T-cell (primary cell): ENCODE measurements around the gene KSR2. TPM values are rescaled to one million over a fixed set of nuclear protein-coding genes. Genes with fewer than 3 reads are reported as not detected.
"Not testable (repeated sequence)": the region's sequence is repeated elsewhere in the genome, so short reads cannot be mapped to it uniquely, and the experiment has no call there.

Source experiments
- ATAC-seq, 4 experiments: fragments of 200-7000 bp in 3 of 4; fragments of 150-1000 bp in 1 of 4; cut with Tn5 transposase; replicated peaks in 1 of 4; 1 replicate in 3 of 4; 2 replicates in 1 of 4; pipeline ENCODE4 v1.10.0; 2021; ENCODE audit warnings: moderate library complexity in 3 of 4, mild to moderate bottlenecking in 2 of 4, moderate number of reproducible peaks in 1 of 4
- CTCF ChIA-PET, 2 donors: fragments of 300-600 bp; sonication (Branson Sonifier 250); formaldehyde crosslinking; loops; one replicate each; lab custom pipeline; 2022; ENCODE audit warnings: antibody characterized with exemption in 2 of 2; lab: Charles Lee
- POLR2A ChIA-PET, 2 donors: fragments of 300-600 bp; sonication (Branson Sonifier 250); formaldehyde crosslinking; loops; one replicate each; lab custom pipeline; 2022; ENCODE audit warnings: antibody characterized with exemption in 2 of 2; lab: Charles Lee
- DNase-seq, 35 experiments: peaks; one replicate each; pipeline versions ENCODE4 v3.0.0 to v3.0.0-alpha.2; 2013 to 2023
- H3K27ac ChIP-seq: one replicate; pipeline ENCODE4 v1.5.1; 2013; ENCODE audit warnings: low read length
- H3K27me3 ChIP-seq, 2 experiments: replicated peaks in 1 of 2; 1 replicate in 1 of 2; 2 replicates in 1 of 2; pipeline versions ENCODE4 v1.6.1 to v1.7.0; 2013; ENCODE audit warnings: low read length in 1 of 2, mixed read lengths in 1 of 2; ENCODE audit not compliant: control insufficient read depth in 2 of 2, insufficient read depth in 2 of 2; ENCODE audit errors: extremely low read depth in 1 of 2
- H3K36me3 ChIP-seq, 2 donors: 1 replicate in 1 of 2; 2 replicates in 1 of 2; pipeline versions ENCODE4 v1.6.1 to v1.7.0; 2013; ENCODE audit warnings: low read length in 1 of 2; ENCODE audit not compliant: control insufficient read depth in 2 of 2, insufficient read depth in 1 of 2; ENCODE audit errors: extremely low read depth in 1 of 2
- H3K4me1 ChIP-seq, 2 experiments: 1 replicate in 1 of 2; 2 replicates in 1 of 2; pipeline versions ENCODE4 v1.6.1 to v1.7.0; 2013; ENCODE audit warnings: low read length in 2 of 2, mixed read lengths in 1 of 2; ENCODE audit not compliant: insufficient read depth in 2 of 2, control insufficient read depth in 1 of 2; ENCODE audit errors: extremely low read depth in 1 of 2
- H3K4me3 ChIP-seq, 2 donors: 1 replicate in 1 of 2; 2 replicates in 1 of 2; pipeline versions ENCODE4 v1.5.1 to v1.7.0; 2013; ENCODE audit warnings: mild to moderate bottlenecking in 2 of 2, low read length in 1 of 2, moderate library complexity in 1 of 2; ENCODE audit not compliant: control insufficient read depth in 1 of 2; ENCODE audit errors: extremely low read depth in 1 of 2
- H3K9me3 ChIP-seq: 2 replicates; pipeline ENCODE4 v1.7.0; 2013
- H3K27ac Mint-ChIP-seq, 2 donors: one replicate each; pipeline ENCODE4 v1.8.0; 2020 to 2021; ENCODE audit warnings: mild to moderate bottlenecking in 2 of 2, mixed read lengths in 2 of 2
- H3K27me3 Mint-ChIP-seq, 2 donors: one replicate each; pipeline ENCODE4 v1.8.0; 2021 to 2022; ENCODE audit warnings: mixed read lengths in 2 of 2
- H3K36me3 Mint-ChIP-seq: one replicate; pipeline ENCODE4 v1.8.0; 2021; ENCODE audit warnings: mixed read lengths
- H3K4me1 Mint-ChIP-seq, 3 donors: one replicate each; pipeline ENCODE4 v1.8.0; 2020 to 2022; ENCODE audit warnings: mixed read lengths in 3 of 3, mild to moderate bottlenecking in 1 of 3
- H3K4me3 Mint-ChIP-seq, 3 donors: one replicate each; pipeline ENCODE4 v1.8.0; 2020 to 2022; ENCODE audit warnings: mild to moderate bottlenecking in 3 of 3, mixed read lengths in 3 of 3, moderate library complexity in 3 of 3
- H3K9me3 Mint-ChIP-seq, 3 donors: one replicate each; pipeline ENCODE4 v1.8.0; 2020 to 2022; ENCODE audit warnings: mixed read lengths in 3 of 3
- WGBS: methylation state at CpG from one replicate; pipeline ENCODE4 v1.1.5; 2013; ENCODE audit warnings: missing lambda C conversion rate; ENCODE audit not compliant: insufficient coverage; 5-methylcytosine and 5-hydroxymethylcytosine counted together
- total RNA-seq, 35 experiments: library from RNA in 6 of 35; stranded (reverse) in 6 of 35; fragments of 120-200 nt in 1 of 35; gene quantifications; one replicate each; pipeline versions ENCODE4 v1.2.1 to v1.2.4 and lab custom pipeline; 2013 to 2026

KSR2 gene
- total RNA-seq, 5 donors from 2014 or later (not counting 1 experiment from before 2014, with no cell fraction given) = 0.03 to 0.10 (median 0.06) TPM

- ChIA-PET POLR2A (no interaction called here), CTCF (no interaction called here)
- Histone ChIP-seq H3K27ac (no peak overlapping the region), H3K36me3 (no peaks in the 10 kb centered on the region), H3K4me1 (no peaks in the 10 kb centered on the region), H3K4me3 (no peak overlapping the region), H3K27me3 (peaks cover 0 to 6% of the 10 kb centered on the region in 2 experiments), H3K9me3 (no peaks in the 10 kb centered on the region)
- Mint-ChIP-seq H3K4me1 (no peaks in the 10 kb centered on the region), H3K4me3 (no peak overlapping the region), H3K9me3 (peaks cover 0 to 16% (median 16%) of the 10 kb centered on the region in 3 donors), H3K27me3 (peaks cover 0 to 14% of the 10 kb centered on the region in 2 donors), H3K27ac (no peak overlapping the region), H3K36me3 (no peaks in the 10 kb centered on the region)
- WGBS = 26% methylated on average over 2 of the region's 2 CpGs
- ATAC-seq (no peak), DNase-seq (no peak)
These were observed 339.3 kb downstream of the KSR2 start for GRCh38 chr12:117629454-117629853.

- H3K36me3 ChIP-seq, H3K4me1 Mint-ChIP-seq, H3K4me3 ChIP-seq, H3K9me3 ChIP-seq, H3K27ac ChIP-seq, CTCF ChIA-PET, H3K4me3 Mint-ChIP-seq, ATAC-seq, DNase-seq, H3K27ac Mint-ChIP-seq, H3K4me1 ChIP-seq, H3K36me3 Mint-ChIP-seq, H3K27me3 ChIP-seq, POLR2A ChIA-PET: not testable (repeated sequence)
- 76% methylated on average over 7 of the region's 7 CpGs for WGBS
- Mint-ChIP-seq H3K27me3 (peaks cover 0 to 14% of the 10 kb centered on the region in 2 donors), H3K9me3 (peaks cover 0 to 16% (median 11%) of the 10 kb centered on the region in 3 donors)
These were observed 340.1 kb downstream of the KSR2 start for GRCh38 chr12:117628711-117629110.

GRCh38 chr12:117622741-117623140 lies 346.0 kb downstream of the KSR2 start:
- ChIA-PET POLR2A (no interaction called here), CTCF (no interaction called here)
- no peaks in the 10 kb centered on the region for H3K36me3 Mint-ChIP-seq
- no peak overlapping the region for H3K4me3 Mint-ChIP-seq
- no peaks in the 10 kb centered on the region for H3K4me1 Mint-ChIP-seq
- Histone ChIP-seq H3K27me3 (no peaks in the 10 kb centered on the region), H3K27ac (no peak overlapping the region), H3K9me3 (no peaks in the 10 kb centered on the region), H3K4me1 (no peaks in the 10 kb centered on the region), H3K4me3 (no peak overlapping the region), H3K36me3 (no peaks in the 10 kb centered on the region)
- no peak overlapping the region for H3K27ac Mint-ChIP-seq
- ATAC-seq = no peak
- no CpG with 5 or more reads among the region's 1 CpG for WGBS
- DNase-seq = no peak
- H3K9me3 Mint-ChIP-seq = peaks cover 8 to 13% (median 12%) of the 10 kb centered on the region in 3 donors
- H3K27me3 Mint-ChIP-seq = peaks cover 0 to 3% of the 10 kb centered on the region in 2 donors

GRCh38 chr12:117622087-117622486 lies 346.7 kb downstream of the KSR2 start:
- Histone ChIP-seq H3K27me3 (no peaks in the 10 kb centered on the region), H3K9me3 (no peaks in the 10 kb centered on the region), H3K4me1 (no peaks in the 10 kb centered on the region), H3K27ac (no peak overlapping the region), H3K36me3 (no peaks in the 10 kb centered on the region), H3K4me3 (no peak overlapping the region)
- DNase-seq = no peak
- no peak overlapping the region for H3K27ac Mint-ChIP-seq
- H3K4me1 Mint-ChIP-seq = no peaks in the 10 kb centered on the region
- no peaks in the 10 kb centered on the region for H3K36me3 Mint-ChIP-seq
- H3K27me3 Mint-ChIP-seq = peaks cover 0 to 3% of the 10 kb centered on the region in 2 donors
- peaks cover 10 to 13% (median 13%) of the 10 kb centered on the region in 3 donors for H3K9me3 Mint-ChIP-seq
- no peak overlapping the region for H3K4me3 Mint-ChIP-seq
- CTCF ChIA-PET = no interaction called here
- no peak for ATAC-seq
- POLR2A ChIA-PET = no interaction called here

- ChIA-PET POLR2A (no interaction called here), CTCF (no interaction called here)
- Mint-ChIP-seq H3K27ac (no peak overlapping the region), H3K4me1 (no peaks in the 10 kb centered on the region), H3K4me3 (no peak overlapping the region), H3K27me3 (peaks cover 0 to 4% of the 10 kb centered on the region in 2 donors), H3K36me3 (no peaks in the 10 kb centered on the region), H3K9me3 (peaks cover 0 to 12% (median 4%) of the 10 kb centered on the region in 3 donors)
- Histone ChIP-seq H3K4me3 (no peak overlapping the region), H3K27ac (no peak overlapping the region), H3K27me3 (peaks cover 0 to 10% of the 10 kb centered on the region in 2 experiments), H3K36me3 (no peaks in the 10 kb centered on the region), H3K4me1 (no peaks in the 10 kb centered on the region), H3K9me3 (no peaks in the 10 kb centered on the region)
- 96% methylated on average over 4 of the region's 7 CpGs for WGBS
- ATAC-seq = no peak
- no peak for DNase-seq
These were observed 361.0 kb downstream of the KSR2 start for GRCh38 chr12:117607778-117608177.

GRCh38 chr12:117606945-117607344 lies 361.8 kb downstream of the KSR2 start:
- no peak overlapping the region for H3K4me3 Mint-ChIP-seq
- H3K4me1 Mint-ChIP-seq = no peaks in the 10 kb centered on the region
- Histone ChIP-seq H3K27ac (no peak overlapping the region), H3K9me3 (no peaks in the 10 kb centered on the region), H3K27me3 (peaks cover 0 to 10% of the 10 kb centered on the region in 2 experiments), H3K36me3 (no peaks in the 10 kb centered on the region), H3K4me1 (no peaks in the 10 kb centered on the region), H3K4me3 (no peak overlapping the region)
- no peak overlapping the region for H3K27ac Mint-ChIP-seq
- CTCF ChIA-PET = no interaction called here
- no peaks in the 10 kb centered on the region for H3K36me3 Mint-ChIP-seq
- POLR2A ChIA-PET = no interaction called here
- 54% methylated on average over 3 of the region's 5 CpGs for WGBS
- DNase-seq = no peak
- no peak for ATAC-seq
- peaks cover 0 to 4% of the 10 kb centered on the region in 2 donors for H3K27me3 Mint-ChIP-seq
- H3K9me3 Mint-ChIP-seq = peaks cover 0 to 12% (median 4%) of the 10 kb centered on the region in 3 donors

- H3K4me1 ChIP-seq = no peaks in the 10 kb centered on the region
- no peaks in the 10 kb centered on the region for H3K36me3 ChIP-seq
- H3K4me3 ChIP-seq = no peak overlapping the region
- no peak overlapping the region for H3K4me3 Mint-ChIP-seq
- peaks cover 0 to 12% (median 0%) of the 10 kb centered on the region in 3 donors for H3K9me3 Mint-ChIP-seq
- DNase-seq (no peak), ATAC-seq (no peak)
- peaks cover 0 to 10% of the 10 kb centered on the region in 2 experiments for H3K27me3 ChIP-seq
- H3K27ac Mint-ChIP-seq = no peak overlapping the region
- no peaks in the 10 kb centered on the region for H3K9me3 ChIP-seq
- H3K36me3 Mint-ChIP-seq = no peaks in the 10 kb centered on the region
- ChIA-PET POLR2A (no interaction called here), CTCF (no interaction called here)
- peaks cover 0 to 4% of the 10 kb centered on the region in 2 donors for H3K27me3 Mint-ChIP-seq
- no peaks in the 10 kb centered on the region for H3K4me1 Mint-ChIP-seq
- H3K27ac ChIP-seq = no peak overlapping the region
These were observed 362.8 kb downstream of the KSR2 start for GRCh38 chr12:117606024-117606423.
